ENCODE data around the gene PHB1.

The PHB1 gene

GRCh38 chr17:49359990-49360795 lies 54.5 kb downstream of the PHB1 start:
- DNase-seq, result no peak
- Mint-ChIP-seq H3K4me3 (peak overlapping the region; percentile 86 to 89), H3K4me1 (ENCODE audit: low read depth in 2 of 2) (peaks cover 39 to 61% of the 10 kb centered on the region in 2 donors), H3K36me3 (ENCODE audit: insufficient read depth) (peaks cover 32% of the 10 kb centered on the region), H3K27me3 (no peaks in the 10 kb centered on the region), H3K27ac (peak overlapping the region; percentile 87 to 91), H3K9me3 (no peaks in the 10 kb centered on the region)
- ATAC-seq (replicated peaks), result no peak

GRCh38 chr17:49358641-49359247 lies 55.9 kb downstream of the PHB1 start:
- DNase-seq (no peak), ATAC-seq (replicated peaks) (no peak)
- Mint-ChIP-seq H3K4me1 (ENCODE audit: low read depth in 2 of 2) (peaks cover 38 to 60% of the 10 kb centered on the region in 2 donors), H3K4me3 (peak overlapping the region; percentile 86 to 89), H3K9me3 (no peaks in the 10 kb centered on the region), H3K27me3 (no peaks in the 10 kb centered on the region), H3K36me3 (ENCODE audit: insufficient read depth) (peaks cover 29% of the 10 kb centered on the region), H3K27ac (peak overlapping the region; percentile 69 to 88)

GRCh38 chr17:49357516-49357915 lies 57.2 kb downstream of the PHB1 start:
- H3K4me1 Mint-ChIP-seq (ENCODE audit: low read depth in 2 of 2), result peaks cover 40 to 64% of the 10 kb centered on the region in 2 donors
- DNase-seq (no peak), ATAC-seq (replicated peaks) (no peak)
- H3K9me3 Mint-ChIP-seq, result no peaks in the 10 kb centered on the region
- no peaks in the 10 kb centered on the region for H3K27me3 Mint-ChIP-seq
- H3K36me3 Mint-ChIP-seq (ENCODE audit: insufficient read depth), result peaks cover 23% of the 10 kb centered on the region
- H3K27ac Mint-ChIP-seq, result peak overlapping the region; percentile 75 to 88
- peak overlapping the region; percentile 86 to 89 for H3K4me3 Mint-ChIP-seq

- Mint-ChIP-seq H3K4me3 (peak overlapping the region in 1 of 2 donors; percentile 43), H3K36me3 (ENCODE audit: insufficient read depth) (peaks cover 17% of the 10 kb centered on the region), H3K27ac (peak overlapping the region; percentile 75 to 88), H3K9me3 (no peaks in the 10 kb centered on the region), H3K27me3 (no peaks in the 10 kb centered on the region), H3K4me1 (ENCODE audit: low read depth in 2 of 2) (peaks cover 38 to 68% of the 10 kb centered on the region in 2 donors)
- DNase-seq, result no peak
- no peak for ATAC-seq (replicated peaks)
These were observed 58.4 kb downstream of the PHB1 start for GRCh38 chr17:49356320-49356719.

All from effector memory CD8-positive, alpha-beta T cell (primary cell).